NCI-H524 (cell line): Measurements from ENCODE around the gene LRMDA.
A peak's percentile ranks its signal among the peaks of the same experiment; 100 is the strongest.

Source experiments
- DNase-seq, 2 experiments: peaks; one replicate each; lab custom pipeline; 2025; lab: John Stamatoyannopoulos, UW

LRMDA gene

DNA sequence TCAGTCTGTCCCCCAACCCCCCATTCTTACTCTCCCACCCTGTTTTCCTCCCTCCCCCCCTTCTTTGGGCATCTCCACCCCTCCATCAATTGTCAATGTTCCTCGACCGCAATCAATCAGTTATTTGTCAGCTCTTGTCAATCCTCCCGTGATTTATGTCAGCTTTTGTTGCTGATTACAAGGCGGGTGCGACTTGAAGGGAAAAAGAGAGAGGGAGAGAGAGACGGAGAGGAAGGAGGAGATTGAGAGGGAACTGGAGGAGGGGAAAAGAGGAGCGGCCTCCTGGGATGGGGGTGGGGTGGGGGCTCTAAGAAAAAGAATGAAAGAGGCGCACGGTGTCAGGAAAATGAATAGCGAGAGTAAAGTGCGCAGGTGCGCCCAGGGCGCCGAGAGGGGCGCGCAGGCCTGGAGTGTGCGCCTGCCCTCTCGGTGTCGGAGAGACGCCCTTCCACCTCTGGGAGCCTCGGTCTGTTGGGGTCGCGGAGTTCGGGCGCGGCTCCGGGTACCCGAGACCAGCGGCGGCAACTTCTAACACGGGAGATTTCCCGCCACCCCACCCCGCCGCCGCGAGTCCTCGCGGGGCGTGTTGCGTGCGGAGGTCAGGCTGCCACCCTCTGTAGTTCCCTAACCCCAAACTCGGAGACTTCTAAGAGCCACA is 28.8 kb upstream of the LRMDA start:
- DNase-seq: peak; percentile 62 to 68

GRCh38 chr10:75403144-75403938 is 28.1 kb upstream of the LRMDA start:
- DNase-seq: peak; percentile 1 to 41

- DNase-seq: peak in 1 of 2 experiments; percentile 35
Measured at GRCh38 chr10:75403939-75404814, 27.2 kb upstream of the LRMDA start.

DNA sequence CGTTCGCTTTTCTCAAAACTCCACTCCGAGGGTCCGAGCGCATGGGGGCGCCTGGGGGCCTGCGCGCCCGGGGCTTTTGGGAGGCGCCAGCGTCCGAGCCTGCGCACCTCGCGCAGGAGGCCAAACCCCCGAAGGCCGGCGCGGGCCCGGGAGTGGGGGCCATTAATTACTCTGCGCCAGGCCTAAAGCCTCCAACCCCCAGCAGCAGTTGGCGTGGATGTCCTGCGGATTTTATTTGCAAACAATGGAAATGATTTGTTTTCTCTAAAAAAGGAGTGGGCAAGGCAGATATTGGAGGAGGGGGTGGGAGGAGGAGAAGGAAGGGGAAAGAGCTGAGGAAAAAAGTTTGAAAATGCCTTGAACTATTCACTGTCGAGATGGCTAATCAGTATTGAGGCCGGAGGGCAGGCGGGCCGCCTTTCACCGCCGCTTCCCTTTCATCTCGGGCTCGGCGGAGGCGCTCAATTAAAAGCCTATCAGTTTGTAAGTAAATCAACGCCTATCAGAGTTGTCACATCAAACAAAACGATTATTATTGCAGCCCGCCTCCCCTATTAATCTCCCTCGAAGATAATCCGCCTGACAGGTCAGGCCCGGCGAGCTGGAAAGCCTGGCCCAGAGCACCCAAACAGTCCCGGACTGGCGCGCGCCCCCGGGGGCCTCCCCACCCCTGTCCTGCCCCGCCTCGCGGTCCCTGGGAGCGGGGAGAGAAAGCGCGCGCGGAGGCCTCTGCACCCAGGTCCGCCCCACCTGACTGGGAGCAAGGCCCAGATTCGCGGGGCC is 26.4 kb upstream of the LRMDA start:
- peak; percentile 3 to 40 for DNase-seq

GRCh38 chr10:75405598-75406461 is 25.6 kb upstream of the LRMDA start:
- no peak for DNase-seq

GRCh38 chr10:75406462-75407223 is 24.8 kb upstream of the LRMDA start:
- no peak for DNase-seq

- DNase-seq: no peak
Measured at GRCh38 chr10:75407224-75407712, 24.2 kb upstream of the LRMDA start.

GRCh38 chr10:75407713-75408508 is 23.5 kb upstream of the LRMDA start:
- no peak for DNase-seq

DNA sequence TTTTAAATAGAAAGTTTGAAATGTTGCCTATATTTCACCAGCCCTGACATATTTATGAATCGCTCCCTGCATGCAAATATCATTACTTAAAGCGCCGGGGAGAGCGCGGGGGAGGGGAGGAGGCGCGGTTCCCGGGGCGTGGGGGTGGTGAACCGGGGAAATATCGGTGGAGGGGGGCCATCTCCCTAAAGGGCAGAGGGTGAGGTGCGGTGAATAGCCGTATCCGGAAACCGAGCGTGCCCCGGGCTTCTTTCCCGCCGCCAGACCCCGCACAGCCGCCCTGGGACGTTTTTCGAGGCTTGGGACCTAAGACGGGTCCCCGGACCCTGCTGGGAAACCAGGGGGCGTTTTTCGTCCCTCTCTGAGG is 22.9 kb upstream of the LRMDA start:
- no peak for DNase-seq

DNA sequence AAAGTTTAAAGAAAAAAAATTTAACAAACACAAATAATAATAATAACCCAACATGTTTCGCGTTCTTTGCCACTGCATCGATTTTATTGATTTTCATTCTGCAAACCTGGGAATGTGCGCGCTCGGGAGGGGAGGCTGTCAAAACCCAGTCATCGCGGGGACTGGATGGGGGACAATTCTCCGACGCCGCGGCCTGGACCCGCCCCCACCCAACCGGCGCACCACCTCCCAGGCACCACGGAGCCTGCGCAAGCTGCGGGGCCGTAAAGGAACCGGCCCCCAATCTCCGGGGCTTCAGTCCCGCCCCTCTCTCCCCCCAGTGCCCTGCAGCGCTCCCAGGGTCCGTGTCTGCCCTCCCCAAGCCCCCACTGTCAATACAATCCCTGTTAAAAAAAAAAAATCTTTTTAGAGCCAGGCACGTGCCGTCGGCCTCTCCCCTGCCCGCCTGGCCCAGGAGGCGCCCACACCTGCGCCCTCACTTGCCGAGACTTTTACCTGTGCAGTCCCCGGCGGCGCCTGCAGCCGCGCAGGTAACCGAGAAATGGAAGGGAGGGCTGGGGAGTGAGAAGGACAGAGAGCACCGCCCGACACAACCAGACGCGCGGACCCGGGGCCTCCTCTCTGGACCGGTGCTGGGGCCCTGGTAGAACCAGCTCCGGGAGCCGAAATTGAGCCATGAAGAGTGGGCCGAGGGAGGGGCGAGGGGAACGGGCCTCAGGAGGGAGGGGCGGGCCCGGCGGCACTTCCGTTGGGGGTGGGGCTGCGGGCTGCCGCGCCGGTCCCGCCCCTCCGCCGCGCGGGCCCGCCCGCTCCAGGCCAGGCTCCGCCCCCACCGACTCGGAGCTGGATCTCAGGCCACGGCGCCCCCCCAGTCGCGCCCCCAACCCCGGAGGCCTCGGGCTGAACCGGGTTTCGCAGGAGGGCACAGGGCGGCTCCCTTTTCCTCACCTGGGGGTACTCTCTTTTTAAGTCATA is 22.2 kb upstream of the LRMDA start:
- DNase-seq: peak; percentile 11 to 20

- DNase-seq: no peak
Measured at GRCh38 chr10:75410132-75411005, 21.1 kb upstream of the LRMDA start.

- DNase-seq: no peak
Measured at GRCh38 chr10:75414527-75414926, 16.9 kb upstream of the LRMDA start.

DNA sequence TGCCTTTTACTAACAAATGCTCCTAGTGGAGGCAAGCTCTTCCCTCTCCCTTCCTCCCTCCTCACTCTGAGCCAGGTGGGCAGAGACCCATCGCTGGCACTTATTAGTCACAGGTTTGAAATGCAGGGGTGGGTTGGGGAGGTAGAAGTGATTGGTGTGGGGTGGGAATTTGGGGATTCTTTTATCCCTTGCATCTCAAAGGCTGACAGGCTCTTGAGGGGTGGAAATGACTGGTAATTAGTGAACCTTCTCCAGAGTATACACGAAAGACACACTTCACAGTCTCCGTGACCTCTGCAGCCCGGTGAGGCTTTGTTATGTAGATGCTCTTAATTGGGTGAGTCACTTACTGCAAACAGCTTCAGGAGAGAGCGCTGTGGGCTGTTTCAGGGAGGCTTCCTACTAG is 13.9 kb upstream of the LRMDA start:
- DNase-seq: no peak

DNA sequence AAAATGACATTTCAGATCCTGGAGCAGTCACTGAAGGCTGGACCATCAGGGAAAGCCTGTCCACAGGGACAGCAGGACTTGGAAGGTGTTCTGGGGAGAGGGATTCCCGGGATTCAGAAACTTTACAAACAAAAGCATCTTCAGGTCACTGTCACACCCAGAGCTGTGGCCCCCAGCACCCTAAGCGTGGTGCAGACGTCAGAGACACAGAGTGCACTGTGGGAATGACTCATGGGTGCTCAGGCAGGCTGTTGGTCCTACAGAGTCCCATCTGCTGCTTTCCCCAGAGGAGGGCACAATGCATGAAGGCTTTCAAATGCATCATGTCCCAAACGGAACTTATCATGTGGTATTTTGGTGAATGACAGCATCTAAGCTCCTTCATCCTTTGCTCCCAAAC is 13.1 kb upstream of the LRMDA start:
- no peak for DNase-seq

DNA sequence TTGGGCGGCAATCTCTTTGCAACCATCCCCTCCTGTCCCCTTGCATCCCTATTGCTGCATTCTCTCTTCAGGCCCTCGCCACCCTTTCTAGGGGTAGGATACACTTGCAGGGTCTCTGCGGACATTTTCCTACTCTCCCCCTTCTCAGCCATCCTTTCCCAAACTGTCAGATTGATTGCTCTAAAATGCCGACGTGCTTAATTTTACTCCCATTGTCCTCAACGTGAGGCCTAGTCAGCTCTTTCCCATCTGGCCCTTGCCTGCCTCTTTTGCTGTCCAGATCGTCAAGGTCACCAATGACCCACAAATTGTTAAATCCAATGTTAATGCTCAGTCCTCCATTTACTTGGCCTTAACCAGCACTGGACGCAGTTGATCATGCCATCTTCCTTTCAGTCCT is 12.7 kb upstream of the LRMDA start:
- no peak for DNase-seq

- no peak for DNase-seq
Measured at GRCh38 chr10:75422913-75423312, 8.5 kb upstream of the LRMDA start.

GRCh38 chr10:75424571-75424970 is 6.9 kb upstream of the LRMDA start:
- DNase-seq: no peak
